NCI-H1105 treated with DMSO at 0.1 percent for 48 hours (cell line): ENCODE data around the gene SORCS2.

Experiments
- DNase-seq: peaks from one replicate; lab custom pipeline; 2025; lab: John Stamatoyannopoulos, UW

SORCS2 gene

DNA sequence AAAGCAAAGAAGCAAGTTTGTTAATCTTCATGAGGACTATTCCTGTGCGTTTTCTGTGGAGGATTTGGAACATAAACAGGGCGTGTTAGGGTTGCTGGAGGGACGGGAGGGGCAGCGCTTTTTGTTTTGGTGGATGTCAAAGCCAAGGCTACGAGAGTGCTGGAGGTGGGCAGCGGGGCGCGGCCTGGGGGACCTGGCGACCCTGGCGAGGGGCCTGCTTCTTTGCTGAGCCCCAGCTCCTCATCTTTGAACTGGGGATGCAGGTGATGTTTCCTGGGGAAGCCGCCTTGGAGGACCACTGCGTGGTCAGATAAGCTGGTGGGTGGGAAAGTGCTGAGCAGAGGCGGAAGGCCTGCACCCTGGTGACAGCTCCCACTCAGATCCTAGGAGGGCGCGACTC lies 55.2 kb downstream of the SORCS2 start:
- no peak for DNase-seq

DNA sequence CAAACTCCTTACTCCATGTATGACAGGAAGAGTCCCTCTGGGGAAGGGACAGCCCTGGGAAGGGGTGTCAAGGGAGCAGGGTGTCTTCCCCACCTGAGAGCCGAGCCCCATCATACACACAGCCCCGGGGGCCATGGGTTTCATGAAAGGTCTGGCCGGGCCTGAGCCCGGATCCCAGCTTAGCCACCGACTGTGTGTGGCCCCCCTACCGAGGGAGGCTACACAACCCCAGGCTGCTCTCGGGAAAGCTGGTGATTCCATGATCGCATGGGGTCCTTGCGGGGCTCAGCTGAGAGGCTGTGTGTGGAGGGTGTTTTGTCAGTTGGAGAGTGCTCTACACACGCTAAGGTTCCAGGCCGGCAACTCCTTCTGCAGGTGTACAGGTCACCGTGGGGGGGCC lies 55.6 kb downstream of the SORCS2 start:
- DNase-seq, result no peak

DNA sequence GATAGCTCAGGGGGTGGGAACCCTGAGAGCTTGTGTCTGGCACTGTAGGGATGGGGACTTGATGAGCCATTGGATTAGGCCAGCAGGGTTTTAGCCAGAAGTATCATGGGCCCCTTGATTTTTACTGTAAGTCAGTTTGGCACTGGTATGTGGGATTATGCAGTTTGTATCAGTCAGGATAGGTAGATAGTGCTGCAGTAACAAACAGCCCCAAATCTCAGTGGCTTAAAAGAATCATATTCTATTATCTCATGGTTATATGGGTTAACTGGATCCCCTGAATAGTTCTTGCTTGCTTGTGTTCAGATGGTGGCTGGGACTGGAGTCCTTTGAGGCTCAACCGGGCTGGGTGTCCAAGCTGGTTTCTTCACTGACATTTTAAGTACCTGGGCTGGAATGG lies 56.5 kb downstream of the SORCS2 start:
- no peak for DNase-seq

DNA sequence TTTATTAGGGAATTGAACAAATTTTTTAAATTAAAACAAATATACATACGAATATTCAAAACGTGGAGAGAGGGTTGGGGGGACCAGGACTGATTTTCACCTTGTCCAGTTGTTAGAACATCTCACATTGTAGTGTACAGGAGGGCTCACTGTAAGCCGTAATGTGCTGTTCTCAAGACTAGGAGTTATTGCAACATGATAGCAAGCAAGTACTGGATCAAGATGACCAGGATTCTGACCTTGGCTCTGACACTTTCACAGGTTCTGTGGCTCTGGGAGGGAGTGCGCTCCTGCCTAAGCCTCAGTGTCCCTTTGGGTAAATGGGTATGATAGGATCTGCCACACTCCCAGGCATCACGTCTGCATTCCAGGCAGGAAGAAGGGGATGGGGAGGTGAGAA lies 59.0 kb downstream of the SORCS2 start:
- DNase-seq, result no peak

DNA sequence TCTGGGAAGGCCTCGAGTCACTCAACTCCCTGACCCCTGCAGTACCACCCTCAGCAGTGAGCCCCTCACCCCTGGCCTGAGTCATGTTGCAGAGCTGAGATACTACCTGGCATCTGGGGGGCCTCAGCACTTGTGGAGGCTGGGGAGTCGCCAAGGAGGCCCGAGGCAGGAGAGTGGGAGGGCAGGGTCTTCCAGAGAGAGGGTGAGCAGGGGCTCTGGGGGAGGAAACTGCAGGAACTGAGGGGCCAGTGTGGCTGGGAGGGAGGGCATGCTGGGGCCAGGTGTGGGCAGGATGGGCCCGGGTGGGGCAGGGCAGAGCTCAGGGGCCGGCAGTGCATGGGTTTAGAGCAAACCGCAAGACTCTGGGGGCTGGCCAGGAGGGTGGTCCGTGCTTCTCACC lies 59.7 kb downstream of the SORCS2 start:
- DNase-seq, result no peak

DNA sequence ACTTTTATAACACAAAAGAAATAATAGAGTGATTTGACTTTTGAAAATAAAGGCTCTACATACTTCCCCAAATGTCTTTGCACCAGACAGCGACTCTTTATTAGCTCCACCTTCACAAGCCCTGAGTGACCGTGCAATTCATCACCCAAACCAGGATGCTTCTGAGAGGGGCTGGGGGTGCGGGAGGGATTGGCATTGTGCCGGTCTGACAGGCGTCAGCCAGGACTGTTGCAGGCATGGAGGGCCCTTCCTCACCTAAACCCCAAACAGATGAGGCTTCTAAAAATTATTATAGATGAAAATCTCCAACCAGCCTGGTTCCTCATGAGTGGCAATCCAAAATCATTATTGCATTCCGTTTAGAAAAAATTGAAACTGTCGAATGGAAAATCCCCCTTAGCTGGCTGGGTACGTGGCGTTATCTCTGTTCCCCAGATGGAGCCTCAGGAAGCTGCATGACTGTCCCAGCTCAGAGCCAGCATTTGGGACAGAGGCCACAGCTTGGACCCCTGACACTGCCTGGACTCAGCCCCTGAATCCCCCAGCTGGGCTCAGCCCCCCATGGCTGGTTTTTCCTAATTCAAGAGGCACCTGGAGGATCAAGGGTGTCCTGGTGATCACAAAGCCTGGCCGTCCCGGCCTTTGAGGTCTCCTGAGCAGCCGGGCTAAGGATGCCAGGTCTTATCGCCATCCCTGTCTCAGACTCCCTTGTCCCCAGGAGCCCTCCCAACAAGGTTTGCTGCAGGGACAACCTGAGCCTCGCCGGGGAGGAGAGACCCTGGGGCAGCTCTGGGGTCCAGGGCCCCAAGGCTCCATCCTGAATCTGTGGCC lies 60.4 kb downstream of the SORCS2 start:
- no peak for DNase-seq

DNA sequence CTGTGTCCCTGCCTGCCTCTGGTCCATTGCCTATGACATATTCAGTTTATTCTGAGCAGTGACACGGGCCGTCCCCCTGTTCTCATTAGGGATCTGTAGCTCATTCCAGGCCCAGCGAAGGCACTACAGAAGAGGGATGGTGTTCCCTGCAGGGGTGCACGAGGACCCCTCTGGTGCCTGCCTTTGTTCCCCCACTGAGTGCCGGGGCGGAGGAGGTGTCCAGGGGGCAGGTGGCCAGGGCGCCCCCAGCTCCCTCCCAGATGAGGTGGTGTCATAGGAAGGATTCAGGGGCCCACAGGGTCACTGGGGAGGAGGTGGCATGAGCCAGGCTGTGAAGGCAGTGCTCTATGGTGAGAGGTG lies 61.0 kb downstream of the SORCS2 start:
- no peak for DNase-seq

DNA sequence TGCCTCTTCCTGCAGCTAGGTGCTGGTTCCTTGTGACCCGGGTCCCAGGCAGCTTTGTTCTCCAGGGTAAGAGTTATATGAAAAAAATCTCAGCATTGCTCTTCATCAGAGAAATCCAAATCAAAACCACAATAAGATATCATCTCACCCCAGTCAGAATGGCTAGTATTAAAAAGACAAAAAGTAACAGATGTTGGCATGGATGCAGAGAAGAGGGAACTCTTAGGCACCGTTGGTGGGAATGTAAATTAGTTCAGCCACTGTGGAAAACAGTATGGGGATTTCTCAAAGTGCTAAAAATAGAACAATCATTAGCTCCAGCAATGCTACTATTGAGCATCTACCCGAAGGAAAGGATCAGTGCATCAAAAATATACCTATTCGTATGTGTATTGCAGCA lies 61.5 kb downstream of the SORCS2 start:
- no peak for DNase-seq

DNA sequence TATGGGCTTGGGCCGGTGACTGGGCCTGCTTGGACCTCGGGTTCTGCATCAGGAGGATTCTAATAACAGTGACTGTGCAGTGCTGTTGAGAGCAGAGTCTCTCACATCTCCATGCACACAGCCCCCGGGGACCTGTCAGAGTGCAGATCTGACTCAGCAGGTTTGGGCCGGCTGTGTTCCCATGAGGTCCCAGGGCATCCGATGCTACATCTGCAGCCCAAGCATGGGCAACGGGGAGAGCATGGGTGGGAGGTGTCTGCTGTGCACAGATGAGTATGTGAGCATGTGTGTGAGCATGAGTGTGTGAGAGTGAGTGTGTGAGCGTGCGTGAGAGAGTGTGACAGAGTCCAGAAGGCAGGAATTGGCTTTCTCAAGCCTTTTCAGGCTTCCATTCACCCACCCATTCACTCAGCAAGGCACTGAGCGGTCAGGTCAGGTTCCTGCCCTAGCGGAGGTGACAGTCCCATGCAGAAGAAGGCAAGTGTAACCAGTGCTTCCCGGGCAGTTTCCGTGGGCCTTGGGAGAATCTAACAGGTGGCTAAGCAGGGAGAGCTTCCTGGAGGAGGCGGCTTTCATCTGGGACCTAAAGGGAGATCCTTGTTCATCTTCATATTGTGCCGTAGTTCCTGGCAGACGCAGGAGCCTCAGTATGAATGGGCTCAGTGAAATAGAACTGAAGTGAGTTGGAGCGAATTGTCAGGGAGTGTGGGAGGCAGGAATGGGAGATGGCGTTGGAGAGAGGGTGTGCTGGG lies 62.6 kb downstream of the SORCS2 start:
- no peak for DNase-seq

DNA sequence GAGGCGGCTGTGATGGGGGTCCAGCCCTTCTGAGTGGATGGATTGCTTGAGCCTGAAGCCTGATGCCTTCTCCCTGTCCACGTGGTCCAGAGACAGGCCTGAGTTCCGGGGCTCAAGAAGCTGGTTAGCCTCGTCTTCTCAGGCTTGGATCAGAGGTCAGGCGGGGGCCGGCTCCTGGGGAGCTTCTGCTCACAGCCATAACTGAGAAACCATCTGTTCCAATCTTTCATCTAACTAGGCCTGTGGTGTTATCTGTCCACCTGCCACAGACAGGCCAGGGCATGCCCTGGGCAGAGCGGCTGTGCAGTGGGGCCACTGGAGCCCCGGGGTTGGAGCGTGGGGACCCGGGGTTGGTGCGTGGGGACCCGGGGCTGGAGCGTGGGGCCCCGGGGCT lies 63.1 kb downstream of the SORCS2 start:
- no peak for DNase-seq

DNA sequence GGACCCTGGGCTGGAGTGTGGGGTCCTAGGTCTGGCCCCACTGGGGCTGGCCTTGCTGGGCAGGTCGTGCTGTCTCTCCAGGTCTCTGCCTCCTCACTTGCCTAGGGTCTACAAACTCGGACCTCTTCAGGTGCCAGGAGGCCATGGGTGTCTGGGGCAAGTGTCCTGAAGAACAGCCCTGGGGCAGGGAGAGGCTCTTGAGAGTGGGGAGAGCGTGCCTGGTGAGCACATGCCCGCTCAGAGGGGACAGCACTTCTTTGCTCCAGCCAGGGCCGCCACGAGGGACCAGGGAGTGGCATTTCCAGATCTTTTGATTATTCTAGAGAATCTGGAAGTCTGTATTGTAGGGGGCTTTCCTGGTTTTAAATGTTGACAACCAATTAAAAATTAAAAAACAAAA lies 63.7 kb downstream of the SORCS2 start:
- no peak for DNase-seq

DNA sequence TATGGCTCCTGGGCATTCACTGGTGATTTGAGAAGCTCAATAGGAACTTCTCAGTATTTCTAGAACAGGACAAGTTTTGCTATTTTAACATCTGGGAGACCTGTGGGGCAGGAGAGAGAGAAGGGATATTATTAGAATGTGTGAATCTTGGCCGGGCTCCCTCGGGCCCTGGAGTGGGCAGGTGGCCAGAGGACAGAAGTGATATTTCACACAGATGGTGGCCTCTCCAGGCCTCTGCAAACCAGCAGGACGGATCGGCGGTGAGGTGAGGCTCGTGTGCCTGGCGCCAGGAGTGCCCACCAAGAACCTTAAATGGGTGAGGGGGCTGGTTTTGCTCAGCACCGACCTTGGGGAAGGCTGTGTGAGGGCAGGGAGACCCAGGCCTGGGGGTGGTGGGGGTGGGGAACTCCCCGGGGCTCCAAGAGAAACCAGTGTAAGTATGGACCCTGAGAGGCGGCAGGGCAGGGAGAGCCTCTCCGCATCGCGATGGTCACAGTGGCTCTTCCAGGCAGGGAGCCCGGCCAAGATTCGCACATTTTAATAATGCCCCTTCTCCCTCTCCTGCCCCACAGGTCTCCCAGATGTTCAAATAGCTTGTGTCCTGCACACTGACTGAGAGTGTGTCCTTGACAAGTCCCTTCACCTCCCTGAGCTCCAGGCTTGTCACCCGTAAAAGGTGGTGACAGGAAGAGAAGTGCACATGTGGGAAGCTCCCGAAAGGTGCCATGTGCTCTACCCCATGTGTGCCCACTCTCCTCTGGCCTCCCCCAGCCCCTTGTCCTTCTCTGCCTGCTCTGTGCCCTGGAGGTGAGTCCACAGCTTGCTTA lies 64.9 kb downstream of the SORCS2 start:
- DNase-seq, result no peak

DNA sequence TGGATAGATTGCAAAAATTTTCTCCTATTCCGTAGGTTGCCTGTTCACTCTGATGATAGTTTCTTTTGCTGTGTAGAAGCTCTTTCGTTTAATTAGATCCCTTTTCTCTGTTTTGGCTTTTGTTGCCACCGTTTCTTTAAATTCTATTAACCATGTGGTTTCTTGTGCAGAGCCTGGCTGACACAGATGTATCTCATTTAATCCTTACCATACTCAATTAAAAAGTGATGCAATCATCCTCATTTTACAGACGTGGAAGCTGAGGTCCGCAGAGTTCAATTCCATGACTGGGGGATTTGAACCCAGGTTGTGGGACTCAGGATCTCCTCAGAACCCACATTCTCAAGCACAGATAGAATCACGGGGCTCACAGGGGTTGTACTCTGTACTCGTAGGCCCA lies 66.7 kb downstream of the SORCS2 start:
- no peak for DNase-seq

DNA sequence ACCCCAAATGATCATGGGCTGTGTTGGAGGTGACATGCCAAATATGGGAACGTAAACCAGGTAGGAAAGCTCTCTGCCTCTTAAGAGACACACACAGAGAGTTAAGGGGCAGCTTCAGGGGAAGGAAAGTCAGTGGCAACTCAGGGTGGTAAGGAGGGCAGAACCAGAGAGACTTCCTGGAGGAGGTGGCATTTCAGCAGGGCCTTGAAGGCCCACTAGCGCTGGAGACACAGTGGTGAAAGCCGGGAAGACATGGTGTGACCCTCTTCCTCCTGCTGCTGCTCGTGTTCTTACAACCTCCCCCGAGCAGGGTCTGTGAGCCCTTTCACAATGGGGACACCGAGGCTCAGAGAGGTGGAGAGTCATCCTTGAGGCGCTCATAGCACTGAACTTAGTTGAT lies 68.2 kb downstream of the SORCS2 start:
- DNase-seq, result no peak

DNA sequence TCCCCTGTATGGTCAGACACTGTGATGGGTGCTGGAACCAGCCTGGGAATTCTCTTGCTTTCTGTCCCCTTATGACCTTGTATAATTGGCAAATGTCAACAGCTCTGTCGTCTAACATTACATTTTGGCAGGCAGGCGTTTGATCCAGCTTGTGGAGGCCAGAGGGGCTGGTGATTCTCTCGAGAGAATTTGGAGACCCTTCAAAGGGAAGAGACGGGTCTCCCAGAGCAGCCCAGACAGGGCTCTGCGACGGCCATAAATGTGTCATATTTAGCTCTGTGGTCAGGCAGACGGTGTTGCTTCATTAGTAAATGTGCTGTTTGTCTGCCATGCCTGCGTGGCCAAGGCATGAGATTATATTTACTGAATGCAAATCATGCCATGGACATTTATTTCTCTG lies 68.7 kb downstream of the SORCS2 start:
- DNase-seq, result no peak

DNA sequence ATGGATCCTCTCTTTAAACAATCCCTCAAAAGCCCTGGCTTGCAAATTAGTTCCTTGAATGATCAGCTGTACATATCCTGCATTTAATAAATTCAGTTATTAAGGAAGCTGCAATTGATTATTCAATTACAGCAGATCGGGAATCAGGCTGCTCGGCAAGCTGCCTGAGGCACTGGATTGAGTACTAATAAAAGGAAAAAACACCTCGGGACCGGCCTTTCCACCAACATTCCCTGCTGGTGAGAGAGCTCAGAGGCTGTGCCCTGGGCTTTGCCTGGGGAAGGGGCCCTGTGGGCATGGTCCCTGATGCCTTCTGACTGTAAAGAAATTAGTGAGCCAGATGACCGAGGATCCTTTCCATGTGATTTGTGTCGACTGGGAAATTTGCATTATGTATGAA lies 69.2 kb downstream of the SORCS2 start:
- DNase-seq, result no peak

DNA sequence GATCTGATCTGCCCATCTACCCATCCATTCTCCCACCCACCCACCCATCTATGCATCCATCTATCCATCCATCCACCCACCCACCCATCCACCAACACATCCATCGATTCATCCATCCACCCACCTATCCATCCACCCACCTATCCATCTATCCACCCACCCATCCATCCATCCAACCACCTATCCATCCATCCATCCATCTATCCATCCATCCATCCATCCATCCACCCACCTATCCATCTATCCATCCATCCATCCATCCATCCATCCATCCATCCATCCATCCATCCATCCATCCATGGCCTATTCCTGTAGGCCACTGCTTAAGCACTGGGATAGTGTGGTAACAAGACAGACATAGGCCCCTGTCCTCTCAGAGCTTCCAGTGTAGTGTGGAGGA lies 69.8 kb downstream of the SORCS2 start:
- DNase-seq, result no peak

DNA sequence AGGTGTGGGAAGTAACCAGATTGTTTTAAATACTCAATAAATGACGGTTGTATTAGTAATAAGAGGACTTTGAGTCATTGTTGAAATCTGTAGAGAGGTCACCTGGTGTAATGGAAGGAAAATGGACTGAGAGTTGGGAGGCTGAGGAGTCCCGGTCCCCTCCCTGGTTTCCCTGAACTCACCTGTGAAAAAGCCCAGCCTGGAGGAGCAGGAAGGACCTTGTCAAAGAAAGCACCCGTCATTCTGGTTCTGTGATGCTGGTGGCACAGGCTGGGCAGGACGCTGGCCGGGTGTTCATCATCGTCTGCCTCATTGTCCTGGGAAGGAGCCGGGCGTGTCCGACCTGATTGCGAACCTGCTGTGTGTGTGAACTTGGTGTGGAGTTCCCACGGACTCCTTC lies 70.8 kb downstream of the SORCS2 start:
- DNase-seq, result no peak

DNA sequence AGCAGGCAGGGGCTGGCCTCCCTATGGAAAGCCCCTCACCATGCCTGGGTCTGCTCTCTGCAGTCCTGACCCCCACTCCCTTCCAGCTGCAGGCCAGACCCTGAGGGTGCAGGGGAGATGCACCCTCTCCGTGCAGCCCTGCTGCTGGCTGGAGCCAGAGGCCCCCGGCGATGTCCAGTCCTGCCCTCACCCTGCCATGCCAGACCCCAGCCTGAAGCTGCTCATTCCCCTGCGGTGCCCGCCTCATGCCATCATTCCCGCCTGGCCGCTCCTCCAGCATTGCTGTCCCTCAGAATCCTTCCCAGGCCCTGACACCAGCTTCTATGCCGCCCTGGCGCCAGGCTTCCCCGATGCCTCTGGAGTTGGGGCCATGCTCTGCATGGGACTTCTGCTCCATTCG lies 72.4 kb downstream of the SORCS2 start:
- no peak for DNase-seq

DNA sequence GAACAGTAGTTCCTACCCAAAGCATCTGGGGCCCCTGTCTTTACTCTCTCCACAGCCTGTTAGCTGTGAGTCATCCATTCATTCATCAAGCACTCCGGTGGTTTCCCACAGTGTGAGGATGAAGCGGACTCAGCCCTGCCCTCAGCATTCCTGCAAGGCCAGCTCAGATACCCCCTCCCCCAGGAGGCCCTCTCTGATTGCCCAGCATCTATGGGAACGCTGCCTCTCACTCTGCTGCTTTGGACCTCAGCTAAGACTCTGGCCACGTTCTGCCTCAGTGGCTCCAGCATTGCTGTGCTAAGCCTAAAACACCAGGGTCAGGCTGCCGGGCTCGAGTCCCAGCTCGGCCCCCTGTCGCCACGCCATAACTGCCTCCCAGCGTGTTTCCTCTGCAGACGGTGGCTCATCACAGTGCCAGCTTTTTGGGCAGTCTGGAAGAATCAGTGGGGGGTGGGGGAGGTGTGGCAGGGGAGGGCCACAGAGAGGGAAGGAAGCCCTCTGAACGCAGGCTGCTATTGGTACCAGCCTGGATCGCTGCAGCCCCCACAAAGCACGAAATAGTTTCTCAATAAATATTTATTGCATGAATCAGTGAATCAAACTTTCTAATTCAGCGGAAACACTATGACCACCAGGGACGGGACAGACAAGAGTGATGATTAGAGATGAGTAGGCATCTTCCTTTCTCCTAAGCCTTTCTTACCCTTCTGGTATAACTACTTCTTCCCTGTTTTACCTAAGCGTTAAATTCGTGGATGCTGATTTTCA lies 74.4 kb downstream of the SORCS2 start:
- DNase-seq, result no peak

DNA sequence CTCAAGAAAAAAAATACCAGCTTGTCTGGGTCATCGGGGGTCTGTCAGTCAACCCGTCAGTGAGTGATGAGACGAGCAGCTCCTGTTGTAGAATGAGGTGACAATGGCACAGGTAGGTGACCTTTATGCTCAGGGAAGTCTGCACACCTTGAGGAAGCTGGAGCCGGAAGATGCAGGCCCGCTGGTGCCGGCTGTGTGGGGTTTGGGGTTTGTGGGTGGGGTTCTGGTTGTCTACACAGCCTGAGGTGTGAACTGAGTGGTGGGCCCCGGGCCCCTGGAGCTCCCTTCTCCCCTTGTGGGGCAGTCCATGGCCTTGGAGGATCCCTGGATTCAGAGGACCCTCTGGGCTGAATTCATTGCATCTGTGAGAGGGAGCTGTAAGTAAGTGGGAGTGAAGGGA lies 75.5 kb downstream of the SORCS2 start:
- no peak for DNase-seq

DNA sequence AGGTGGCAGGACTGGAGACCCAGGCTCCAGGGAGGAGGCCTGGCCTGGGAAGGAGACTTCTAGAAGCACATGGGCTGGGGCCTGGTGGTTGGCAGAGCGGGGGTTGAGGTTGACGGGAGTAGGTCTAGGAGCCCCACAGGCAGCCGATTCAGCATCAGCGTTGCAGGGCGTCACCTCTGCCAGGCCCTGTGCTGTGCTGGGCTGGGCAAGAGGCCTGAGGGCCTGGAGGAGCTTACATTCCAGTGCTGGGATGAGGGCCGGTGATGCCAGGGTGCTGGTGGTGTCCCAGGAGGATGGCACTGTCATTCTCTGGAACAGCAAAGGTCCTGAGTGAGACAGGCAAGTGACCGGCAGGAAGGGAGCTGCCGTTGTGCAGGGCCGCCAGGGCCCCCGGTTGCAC lies 76.6 kb downstream of the SORCS2 start:
- DNase-seq, result no peak
